SHP77 treated with DMSO at 0.1 percent for 48 hours (cell line): ENCODE measurements around the gene FAM151A.

Source experiments
- DNase-seq: peaks from one replicate; lab custom pipeline; 2025; lab: John Stamatoyannopoulos, UW

Gene FAM151A

GRCh38 chr1:54604051-54604450 is 19.3 kb downstream of the FAM151A start:
- DNase-seq, result no peak

GRCh38 chr1:54603241-54603640 is 20.1 kb downstream of the FAM151A start:
- DNase-seq, result no peak

GRCh38 chr1:54602554-54602953 is 20.8 kb downstream of the FAM151A start:
- no peak for DNase-seq

GRCh38 chr1:54601730-54602129 is 21.6 kb downstream of the FAM151A start:
- DNase-seq, result no peak

GRCh38 chr1:54600947-54601721 is 22.2 kb downstream of the FAM151A start:
- no peak for DNase-seq

DNA sequence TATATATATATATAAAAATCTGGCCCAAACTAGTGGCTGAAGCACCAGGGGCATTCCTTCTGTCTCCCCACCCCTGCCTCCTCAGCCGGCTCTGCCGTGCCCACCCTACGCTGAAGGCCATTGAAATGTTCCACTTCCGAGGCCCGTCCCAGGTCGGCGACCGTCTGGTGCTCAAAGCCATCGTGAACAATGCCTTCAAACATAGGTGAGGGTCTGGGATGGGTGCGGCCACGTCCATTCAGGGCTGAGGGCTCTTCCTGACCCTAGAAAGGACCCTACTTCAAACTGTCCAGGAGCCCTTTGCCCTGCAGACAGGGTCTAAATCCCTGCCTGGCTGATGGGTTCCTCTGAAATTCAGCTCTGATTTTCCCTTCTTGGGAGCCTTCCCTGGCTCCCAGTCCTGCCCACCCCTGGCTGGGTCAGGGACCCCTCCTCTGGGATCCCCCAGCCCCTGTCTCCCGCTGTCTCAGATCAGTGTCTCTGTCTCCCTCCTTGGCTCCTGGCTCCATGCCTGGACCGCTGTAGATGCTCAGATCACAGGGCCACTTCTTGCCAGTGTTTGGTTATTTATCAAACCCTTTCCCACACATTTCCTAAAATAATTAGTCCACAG is 24.0 kb downstream of the FAM151A start:
- no peak for DNase-seq

DNA sequence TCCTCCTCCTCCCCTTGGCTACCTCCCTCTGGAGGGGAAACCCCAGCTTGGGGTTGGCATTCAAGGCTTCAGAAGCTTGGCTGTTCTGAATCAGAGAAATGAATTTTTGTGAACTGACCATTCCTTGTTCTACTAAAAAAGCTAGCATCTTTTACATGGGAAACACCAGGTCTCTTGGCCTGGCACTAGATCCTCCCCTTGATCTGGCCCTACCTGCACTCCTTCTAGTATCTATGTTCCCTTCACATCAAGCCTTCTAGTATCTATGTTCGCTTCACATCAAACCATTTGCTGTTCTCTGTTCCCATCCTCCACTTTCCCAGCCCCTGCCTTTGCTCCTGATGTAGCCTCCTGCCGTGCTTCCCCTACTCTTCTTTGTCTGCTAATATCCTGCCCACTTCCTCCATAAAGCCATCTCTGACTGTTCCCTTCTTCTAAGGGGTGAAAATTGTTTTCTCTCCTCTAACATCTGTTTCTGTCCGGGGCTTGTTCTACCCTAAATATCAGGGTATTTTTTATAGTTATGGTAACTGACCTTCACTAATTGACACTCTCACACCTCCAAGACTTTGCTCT is 25.8 kb downstream of the FAM151A start:
- no peak for DNase-seq

DNA sequence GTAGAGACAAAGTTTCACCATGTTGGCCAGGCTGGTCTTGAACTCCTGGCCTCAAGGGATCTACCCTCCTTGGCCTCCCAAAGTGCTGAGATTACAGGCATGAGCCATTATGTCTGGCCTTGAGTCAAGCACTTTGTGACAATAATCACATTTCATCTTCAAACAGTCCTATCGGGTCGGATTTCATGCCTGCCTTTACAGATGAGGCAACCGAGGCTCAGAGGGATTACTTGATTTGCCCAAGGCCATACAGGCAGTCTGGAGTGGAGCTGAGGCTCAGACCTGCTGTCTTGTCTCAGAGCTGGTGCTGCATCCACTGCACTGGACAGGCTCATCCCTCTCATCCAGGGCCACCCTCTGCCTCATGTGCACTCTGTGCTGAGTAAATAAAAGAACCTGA is 26.6 kb downstream of the FAM151A start:
- DNase-seq, result no peak

GRCh38 chr1:54595956-54596498 is 27.3 kb downstream of the FAM151A start:
- DNase-seq, result no peak

DNA sequence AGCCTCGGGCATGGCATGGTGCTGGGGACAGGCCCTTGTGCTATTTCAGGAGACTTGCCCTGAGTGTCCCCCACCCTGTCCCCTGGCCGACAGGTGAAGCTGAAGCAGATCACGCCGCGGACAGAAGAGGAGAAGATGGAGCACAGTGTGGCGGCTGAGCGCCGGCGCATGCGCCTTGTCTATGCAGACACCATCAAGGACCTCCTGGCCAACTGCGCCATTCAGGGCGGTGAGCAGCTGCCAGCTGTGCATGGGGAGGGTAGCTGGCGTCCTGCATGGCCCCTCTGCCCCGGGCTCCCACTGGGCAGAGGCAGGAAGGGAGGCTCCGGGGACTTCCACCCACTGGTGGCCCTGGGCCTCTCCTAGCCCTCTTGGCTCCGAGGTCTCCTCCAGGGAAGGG is 28.9 kb downstream of the FAM151A start:
- DNase-seq, result no peak

DNA sequence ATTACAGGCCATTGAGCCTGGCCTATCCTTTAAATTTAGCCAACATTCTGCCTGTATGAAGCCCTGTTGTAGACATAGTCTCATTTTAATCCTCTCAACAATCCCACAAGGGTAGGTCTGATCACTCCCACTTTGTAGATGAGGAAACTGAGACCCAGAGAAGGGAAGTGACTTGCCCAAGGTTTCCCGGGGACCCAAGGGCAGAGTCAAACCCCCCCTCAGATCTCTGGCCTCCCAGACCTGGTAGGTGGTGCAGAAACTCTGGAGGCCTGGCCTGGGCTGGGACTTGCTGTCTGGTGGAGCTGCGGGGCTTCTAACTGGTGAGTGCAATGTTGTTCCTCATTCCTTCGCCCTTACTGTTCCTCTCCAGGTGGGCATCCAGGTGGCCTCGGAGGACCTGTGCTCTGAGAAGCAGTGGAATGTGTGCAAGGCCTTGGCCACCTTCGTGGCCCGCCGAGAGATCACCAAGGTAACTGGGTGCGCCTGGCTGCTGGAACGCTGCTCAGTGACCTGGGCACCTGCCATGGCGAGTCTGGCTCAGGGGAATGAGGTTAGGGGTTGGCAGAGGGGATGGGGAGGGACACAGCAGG is 29.7 kb downstream of the FAM151A start:
- no peak for DNase-seq

GRCh38 chr1:54591127-54591756 is 32.1 kb downstream of the FAM151A start:
- no peak for DNase-seq

DNA sequence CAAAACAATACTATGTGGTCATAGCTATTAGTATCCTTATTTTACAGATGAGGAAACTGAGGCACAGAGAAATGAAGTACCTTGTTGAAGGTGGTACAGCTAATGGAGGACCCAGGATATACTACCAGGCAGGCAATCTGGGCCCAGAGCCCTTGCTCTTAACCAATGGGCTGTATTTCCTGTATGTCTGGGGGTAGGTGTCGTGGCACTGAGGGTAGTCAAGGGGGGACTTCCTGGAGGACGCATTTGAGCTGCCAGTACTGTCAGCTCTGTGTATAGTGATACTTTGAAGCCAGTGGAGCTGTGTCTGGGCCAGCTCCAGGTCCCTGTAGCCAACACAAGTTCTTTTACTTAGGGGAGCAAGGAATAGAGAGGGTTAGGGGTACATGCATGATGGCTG is 34.9 kb downstream of the FAM151A start:
- DNase-seq, result no peak

DNA sequence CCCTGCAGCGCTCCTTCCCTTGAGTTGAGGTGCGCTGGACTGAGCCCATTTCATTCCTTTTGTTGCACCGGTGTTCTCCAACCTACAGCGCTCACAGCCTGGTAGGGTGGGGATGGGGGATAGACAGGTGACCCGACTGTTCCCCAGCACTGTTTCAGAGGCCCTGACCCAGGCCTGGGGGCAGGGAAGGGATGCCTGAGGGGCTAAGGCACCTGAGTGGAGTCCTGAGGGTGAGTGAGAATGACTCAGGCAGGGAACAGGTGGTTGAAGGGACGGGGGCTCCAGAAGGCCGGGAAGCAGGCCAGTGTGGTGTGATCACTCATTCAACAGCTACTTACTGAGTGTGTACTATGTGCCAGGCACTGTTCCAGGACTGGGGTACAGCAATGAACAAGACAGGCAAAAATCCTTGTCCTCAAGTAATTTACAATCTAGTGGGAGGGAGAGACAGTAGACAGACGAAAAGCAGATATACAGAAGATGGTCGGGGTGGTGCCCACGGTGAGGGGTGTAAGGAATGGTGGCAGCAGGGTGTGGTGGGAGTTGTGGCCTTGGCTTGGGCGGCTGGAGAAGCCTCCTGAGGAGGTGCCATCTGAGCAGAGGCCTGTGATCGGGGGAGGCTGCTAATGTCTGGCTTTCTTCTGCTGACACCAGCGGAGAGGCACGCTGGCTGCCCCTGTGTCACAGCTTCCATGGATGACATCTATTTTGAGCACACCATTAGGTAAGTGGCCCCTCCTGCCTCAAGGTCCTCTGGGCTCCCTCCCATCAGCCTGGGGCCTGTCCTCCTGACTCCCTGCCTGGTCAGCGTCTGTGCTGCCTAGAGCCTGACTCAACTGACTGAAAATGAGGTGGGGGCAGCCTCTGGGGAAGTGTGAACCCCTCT is 37.9 kb downstream of the FAM151A start:
- DNase-seq, result no peak

- no peak for DNase-seq
Measured at GRCh38 chr1:54584575-54584974, 38.8 kb downstream of the FAM151A start.

DNA sequence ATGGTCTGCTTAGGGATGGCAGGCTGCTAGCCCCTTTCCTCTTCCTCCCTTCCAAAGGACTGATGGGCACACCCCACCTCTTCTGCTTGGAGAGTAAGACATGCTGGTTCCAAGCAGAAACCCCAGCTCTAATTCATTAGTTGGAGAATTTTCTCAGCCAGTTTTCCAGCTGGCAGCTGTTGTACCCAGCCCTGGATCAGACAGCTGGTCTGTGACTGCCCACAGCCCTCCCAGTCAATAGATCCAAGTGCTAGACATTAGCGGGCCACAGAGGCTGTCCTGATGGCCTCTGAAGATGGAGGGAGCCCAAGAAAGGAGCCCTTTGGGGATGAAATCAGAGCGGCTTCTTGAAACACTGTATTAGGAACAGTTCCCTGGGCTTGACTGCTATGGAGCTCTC is 39.5 kb downstream of the FAM151A start:
- no peak for DNase-seq

DNA sequence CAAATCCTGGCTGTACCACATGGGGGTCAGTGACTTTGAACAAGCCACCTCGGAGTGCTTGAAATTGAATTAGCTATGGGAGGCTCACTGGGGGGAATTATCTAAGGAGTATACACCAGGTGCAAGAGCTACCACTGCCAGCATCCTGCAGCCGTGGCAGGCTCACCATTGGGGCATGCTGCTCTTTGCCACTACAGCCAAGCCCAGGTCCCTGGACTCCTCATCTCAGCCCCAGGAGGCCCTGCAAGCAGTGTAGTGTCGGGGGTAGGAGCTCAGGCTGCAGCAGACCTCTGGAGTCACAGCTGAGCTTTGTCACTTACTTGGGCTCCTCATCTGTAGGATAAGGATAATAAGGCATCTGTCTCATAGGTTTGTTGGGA is 40.0 kb downstream of the FAM151A start:
- DNase-seq, result no peak

GRCh38 chr1:54582566-54583306 is 40.6 kb downstream of the FAM151A start:
- no peak for DNase-seq

- DNase-seq, result no peak
Measured at GRCh38 chr1:54581621-54582035, 41.7 kb downstream of the FAM151A start.

DNA sequence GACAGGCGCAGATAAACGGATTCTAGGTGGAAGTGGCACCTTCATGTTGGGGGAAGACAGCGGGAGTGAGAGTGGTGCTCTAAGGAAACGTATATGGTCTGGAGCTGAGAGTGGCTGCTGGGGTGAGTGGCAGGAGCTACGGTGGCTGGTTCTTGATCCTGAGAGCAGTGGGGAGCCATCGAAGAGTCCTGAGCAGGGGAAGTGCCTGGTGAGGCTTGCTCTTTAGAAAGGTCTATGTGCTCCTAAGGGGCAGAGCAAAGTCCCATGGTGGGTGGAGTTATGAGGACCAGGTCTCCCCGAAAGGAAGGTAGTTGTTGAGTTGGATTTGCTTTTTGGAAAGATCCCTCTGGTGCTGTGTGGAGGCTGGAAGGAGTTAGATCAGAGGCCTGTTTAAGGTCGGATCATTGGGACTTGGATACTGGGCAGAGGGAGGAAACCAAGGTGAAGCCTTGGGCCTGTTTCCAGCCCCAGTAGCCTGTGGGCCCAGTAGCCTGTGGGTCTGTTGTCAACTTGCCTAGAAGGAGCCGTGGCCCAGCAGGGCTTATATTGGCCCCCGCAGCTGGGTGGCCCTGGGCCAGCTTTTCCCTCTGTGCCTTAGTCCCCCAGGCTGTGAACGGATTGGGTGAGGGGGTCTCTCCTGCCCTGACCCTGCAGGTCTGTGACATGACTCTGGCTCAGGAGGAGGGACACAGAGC is 42.3 kb downstream of the FAM151A start:
- no peak for DNase-seq
